ENCODE results near the gene ILK. TPM values are rescaled to one million over a fixed set of nuclear protein-coding genes. Genes with fewer than 3 reads are reported as not detected.

ILK gene
- total and polyA plus RNA-seq, 2 donors (not counting 1 experiment from before 2014, with no cell fraction given), result 176 to 420 TPM

GRCh38 chr11:6623391-6624363 lies 20.1 kb downstream of the ILK start:
- no peak for TF ChIP-seq CTCF (conservative IDR thresholded peaks at IDR 0.05 in 1 of 2, IDR thresholded peaks at IDR 0.05 in 1 of 2; ENCODE audit: low read depth in 1 of 2, low read length in 2 of 2)
- H3K79me2 ChIP-seq (ENCODE audit: control insufficient read depth, insufficient read depth, low read length), result peaks cover 5% of the 10 kb centered on the region
- DNase-seq (ENCODE audit: low read depth in 2 of 2), result no peak

GRCh38 chr11:6625156-6625831 lies 21.7 kb downstream of the ILK start:
- no peak overlapping the region for H3K27ac ChIP-seq (ENCODE audit: insufficient read depth, low read length)
- H3K27me3 ChIP-seq (ENCODE audit: control insufficient read depth, insufficient read depth, low read length), result no peaks in the 10 kb centered on the region
- H3K4me3 ChIP-seq (replicated peaks in 1 of 4; ENCODE audit: control extremely low read depth in 1 of 4, insufficient read depth in 1 of 4, low read depth in 3 of 4, low read length in 4 of 4), result no peak overlapping the region
- no peaks in the 10 kb centered on the region for H3K79me2 ChIP-seq (ENCODE audit: control insufficient read depth, insufficient read depth, low read length)
- no peak overlapping the region for H3K9ac ChIP-seq (ENCODE audit: insufficient read depth, low read length)
- H3K4me2 ChIP-seq (ENCODE audit: extremely low read depth, insufficient read depth, low read length), result no peak overlapping the region
- H3K4me1 ChIP-seq (ENCODE audit: control insufficient read depth, extremely low read depth, insufficient read depth, low read length), result no peaks in the 10 kb centered on the region
- H3K9me3 ChIP-seq (ENCODE audit: control insufficient read depth, insufficient read depth, low read depth, low read length), result no peaks in the 10 kb centered on the region
- TF ChIP-seq EZH2 (IDR thresholded peaks at IDR 0.05; ENCODE audit: low read length, missing control alignments), result no peak
- no peak for TF ChIP-seq CTCF (conservative IDR thresholded peaks at IDR 0.05 in 1 of 2, IDR thresholded peaks at IDR 0.05 in 1 of 2; ENCODE audit: low read depth in 1 of 2, low read length in 2 of 2)
- H2AFZ ChIP-seq (ENCODE audit: low read length), result no peak overlapping the region
- DNase-seq (ENCODE audit: low read depth in 2 of 2), result no peak
- no peaks in the 10 kb centered on the region for H4K20me1 ChIP-seq (ENCODE audit: control insufficient read depth, extremely low read depth, insufficient read depth, low read length)
- H3K36me3 ChIP-seq (ENCODE audit: control insufficient read depth, insufficient read depth, low read length), result no peaks in the 10 kb centered on the region

More at GRCh38 chr11:6623391-6624363, 20.1 kb downstream of the ILK start:
- Histone ChIP-seq H3K4me1 (ENCODE audit: control insufficient read depth, extremely low read depth, insufficient read depth, low read length) (no peaks in the 10 kb centered on the region), H2AFZ (ENCODE audit: low read length) (no peak overlapping the region), H3K27me3 (ENCODE audit: control insufficient read depth, insufficient read depth, low read length) (no peaks in the 10 kb centered on the region), H3K4me3 (replicated peaks in 1 of 4; ENCODE audit: control extremely low read depth in 1 of 4, insufficient read depth in 1 of 4, low read depth in 3 of 4, low read length in 4 of 4) (no peak overlapping the region), H3K9ac (ENCODE audit: insufficient read depth, low read length) (no peak overlapping the region), H4K20me1 (ENCODE audit: control insufficient read depth, extremely low read depth, insufficient read depth, low read length) (no peaks in the 10 kb centered on the region), H3K27ac (ENCODE audit: insufficient read depth, low read length) (no peak overlapping the region), H3K9me3 (ENCODE audit: control insufficient read depth, insufficient read depth, low read depth, low read length) (no peaks in the 10 kb centered on the region), H3K4me2 (ENCODE audit: extremely low read depth, insufficient read depth, low read length) (no peak overlapping the region), H3K36me3 (ENCODE audit: control insufficient read depth, insufficient read depth, low read length) (no peaks in the 10 kb centered on the region)

GRCh38 chr11:6625832-6626420 lies 22.4 kb downstream of the ILK start:
- Histone ChIP-seq H3K9me3 (ENCODE audit: control insufficient read depth, insufficient read depth, low read depth, low read length) (no peaks in the 10 kb centered on the region), H3K4me3 (replicated peaks in 1 of 4; ENCODE audit: control extremely low read depth in 1 of 4, insufficient read depth in 1 of 4, low read depth in 3 of 4, low read length in 4 of 4) (no peak overlapping the region), H3K79me2 (ENCODE audit: control insufficient read depth, insufficient read depth, low read length) (no peaks in the 10 kb centered on the region), H3K27ac (ENCODE audit: insufficient read depth, low read length) (no peak overlapping the region), H3K27me3 (ENCODE audit: control insufficient read depth, insufficient read depth, low read length) (no peaks in the 10 kb centered on the region), H3K9ac (ENCODE audit: insufficient read depth, low read length) (no peak overlapping the region), H3K4me1 (ENCODE audit: control insufficient read depth, extremely low read depth, insufficient read depth, low read length) (no peaks in the 10 kb centered on the region), H3K4me2 (ENCODE audit: extremely low read depth, insufficient read depth, low read length) (no peak overlapping the region), H4K20me1 (ENCODE audit: control insufficient read depth, extremely low read depth, insufficient read depth, low read length) (no peaks in the 10 kb centered on the region), H2AFZ (ENCODE audit: low read length) (no peak overlapping the region), H3K36me3 (ENCODE audit: control insufficient read depth, insufficient read depth, low read length) (no peaks in the 10 kb centered on the region)
- TF ChIP-seq EZH2 (IDR thresholded peaks at IDR 0.05; ENCODE audit: low read length, missing control alignments), result no peak
- no peak for TF ChIP-seq CTCF (conservative IDR thresholded peaks at IDR 0.05 in 1 of 2, IDR thresholded peaks at IDR 0.05 in 1 of 2; ENCODE audit: low read depth in 1 of 2, low read length in 2 of 2)
- no peak for DNase-seq (ENCODE audit: low read depth in 2 of 2)
